ENCODE results near the gene MREG.
"Not testable (repeated sequence)": the region's sequence is repeated elsewhere in the genome, so short reads cannot be mapped to it uniquely, and the experiment has no call there.

MREG gene

GRCh38 chr2:216021768-216022565 lies 8.6 kb upstream of the MREG start:
- DNase-seq (ENCODE audit: low read depth), result no peak

GRCh38 chr2:216018709-216019108 lies 5.4 kb upstream of the MREG start:
- DNase-seq (ENCODE audit: low read depth), result no peak

- no peak for DNase-seq (ENCODE audit: low read depth)
These were observed 4.0 kb upstream of the MREG start for GRCh38 chr2:216017365-216017764.

- DNase-seq (ENCODE audit: low read depth), result no peak
These were observed 3.2 kb upstream of the MREG start for GRCh38 chr2:216016581-216016980.

GRCh38 chr2:216015722-216016464 lies 2.5 kb upstream of the MREG start:
- DNase-seq (ENCODE audit: low read depth), result no peak

- no peak for DNase-seq (ENCODE audit: low read depth)
These were observed 1.6 kb upstream of the MREG start for GRCh38 chr2:216014986-216015385.

- DNase-seq (ENCODE audit: low read depth), result no peak
These were observed 655 bp upstream of the MREG start for GRCh38 chr2:216014006-216014405.

- DNase-seq (ENCODE audit: low read depth), result no peak
These were observed 596 bp downstream of the MREG start for GRCh38 chr2:216012830-216013079.

GRCh38 chr2:216012133-216012829 lies 1.1 kb downstream of the MREG start:
- DNase-seq (ENCODE audit: low read depth), result no peak

GRCh38 chr2:216009215-216009614 lies 4.1 kb downstream of the MREG start:
- not testable (repeated sequence) for DNase-seq (ENCODE audit: low read depth)

GRCh38 chr2:216008387-216008786 lies 5.0 kb downstream of the MREG start:
- DNase-seq (ENCODE audit: low read depth), result no peak

- no peak for DNase-seq (ENCODE audit: low read depth)
These were observed 7.1 kb downstream of the MREG start for GRCh38 chr2:216006164-216006663.

GRCh38 chr2:216004697-216005283 lies 8.6 kb downstream of the MREG start:
- DNase-seq (ENCODE audit: low read depth), result no peak

GRCh38 chr2:216003876-216004696 lies 9.3 kb downstream of the MREG start:
- no peak for DNase-seq (ENCODE audit: low read depth)

GRCh38 chr2:216002693-216003092 lies 10.7 kb downstream of the MREG start:
- DNase-seq (ENCODE audit: low read depth), result no peak

- DNase-seq (ENCODE audit: low read depth), result no peak
These were observed 11.2 kb downstream of the MREG start for GRCh38 chr2:216002101-216002678.

GRCh38 chr2:216001216-216002100 lies 11.9 kb downstream of the MREG start:
- DNase-seq (ENCODE audit: low read depth), result no peak

GRCh38 chr2:215998636-215999035 lies 14.7 kb downstream of the MREG start:
- DNase-seq (ENCODE audit: low read depth), result no peak

GRCh38 chr2:215997219-215997618 lies 16.1 kb downstream of the MREG start:
- DNase-seq (ENCODE audit: low read depth), result no peak

GRCh38 chr2:215994911-215995310 lies 18.4 kb downstream of the MREG start:
- no peak for DNase-seq (ENCODE audit: low read depth)

Data from stimulated activated CD8-positive, alpha-beta memory T cell treated with anti-CD3 and anti-CD28 coated beads, Interleukin-7, amount 100 ng/mL, for 24 hours (primary cell).